Large intestine (tissue), 3 donors: Measurements from ENCODE around the gene HGS. TPM values are rescaled to one million over a fixed set of nuclear protein-coding genes. Genes with fewer than 3 reads are reported as not detected.

Experiments used
- DNase-seq, 2 donors: peaks; one replicate each; pipeline versions ENCODE4 v3.0.0 to v3.0.0-alpha.2; 2013
- H3K27ac ChIP-seq: one replicate; pipeline ENCODE4 v1.5.1; 2013; ENCODE audit warnings: low read length
- H3K27me3 ChIP-seq: 2 replicates; pipeline ENCODE4 v1.6.1; 2013; ENCODE audit warnings: low read length; ENCODE audit not compliant: control insufficient read depth, insufficient read depth
- H3K36me3 ChIP-seq: 2 replicates; pipeline ENCODE4 v1.6.1; 2013; ENCODE audit warnings: low read length; ENCODE audit not compliant: control insufficient read depth, insufficient read depth
- H3K4me1 ChIP-seq: one replicate; pipeline ENCODE4 v1.6.1; 2013; ENCODE audit warnings: low read length; ENCODE audit not compliant: control insufficient read depth, insufficient read depth
- H3K4me3 ChIP-seq: one replicate; pipeline ENCODE4 v1.5.1; 2013; ENCODE audit warnings: low read length
- H3K9me3 ChIP-seq: one replicate; pipeline ENCODE4 v1.6.1; 2013; ENCODE audit warnings: mild to moderate bottlenecking, low read depth, low read length, moderate library complexity; ENCODE audit not compliant: control insufficient read depth
- WGBS: methylation state at CpG from one replicate; pipeline ENCODE4 v1.1.5; 2013; ENCODE audit warnings: low lambda C conversion rate; ENCODE audit not compliant: insufficient coverage; 5-methylcytosine and 5-hydroxymethylcytosine counted together
- polyA plus RNA-seq: library from polyadenylated mRNA; unstranded; fragments of 120-200 nt; gene quantifications from one replicate; pipeline ENCODE4 v1.2.1, GENCODE V29; 2013

HGS gene
- polyA plus RNA-seq, 1 donor = 84.8 TPM

DNA sequence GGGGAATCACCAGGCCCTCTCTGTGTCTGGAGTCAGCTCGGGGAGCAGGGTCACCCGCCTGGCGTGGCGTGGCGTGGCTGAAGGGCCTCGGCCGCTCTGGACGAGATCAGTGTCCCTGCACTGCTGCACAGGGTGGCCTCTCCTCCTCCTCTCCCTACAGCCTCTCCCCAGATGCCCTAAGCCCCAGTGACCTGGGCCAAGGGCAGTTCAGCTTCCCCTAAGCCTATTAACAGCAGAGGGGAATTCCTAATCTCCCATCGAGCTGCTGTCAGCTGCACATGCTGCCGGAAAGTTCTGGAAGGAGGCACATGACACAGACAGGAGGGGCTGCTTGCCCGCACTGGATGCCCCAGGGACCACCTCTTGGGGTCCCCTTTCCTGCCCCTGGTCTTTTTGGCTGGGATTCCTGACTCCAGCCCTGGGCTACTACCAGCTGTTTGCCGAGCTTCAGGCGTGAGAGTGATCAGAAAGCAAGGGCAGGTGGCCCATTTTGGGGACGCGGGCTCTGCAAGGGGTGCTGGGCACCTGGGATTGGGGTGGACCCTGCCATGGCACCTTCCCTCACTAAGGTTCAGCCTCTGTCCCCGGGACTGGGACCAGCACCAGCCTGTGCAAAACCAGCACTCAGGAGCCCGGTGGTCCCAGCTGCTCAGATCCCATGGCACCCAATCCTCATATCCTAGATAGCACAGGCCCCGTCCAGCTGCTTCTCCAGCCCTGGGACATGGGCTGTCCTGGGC is 28.3 kb upstream of the HGS start:
- Histone ChIP-seq H3K4me3 (no peak overlapping the region), H3K9me3 (no peaks in the 10 kb centered on the region), H3K27ac (no peak overlapping the region), H3K27me3 (peaks cover 10% of the 10 kb centered on the region), H3K4me1 (no peaks in the 10 kb centered on the region), H3K36me3 (no peaks in the 10 kb centered on the region)
- WGBS = no CpG with 5 or more reads among the region's 18 CpGs
- DNase-seq = no peak

GRCh38 chr17:81656118-81656743 is 27.6 kb upstream of the HGS start, which contains the start of gene PDE6G:
Gene PDE6G, minus strand, starts transcription at chr17:81656542. Its CDS starts 3,237 bp downstream, at chr17:81653305.
- Histone ChIP-seq H3K4me1 (no peaks in the 10 kb centered on the region), H3K27me3 (peaks cover 10% of the 10 kb centered on the region), H3K9me3 (no peaks in the 10 kb centered on the region), H3K27ac (no peak within 1 kb of the TSS), H3K4me3 (no peak within 1 kb of the TSS), H3K36me3 (no peaks in the 10 kb centered on the region)
- no CpG with 5 or more reads among the region's 15 CpGs for WGBS
- DNase-seq = no peak

- WGBS = no CpG with 5 or more reads among the region's 4 CpGs
- H3K27me3 ChIP-seq = peaks cover 10% of the 10 kb centered on the region
- H3K27ac ChIP-seq = no peak overlapping the region
- H3K4me1 ChIP-seq = no peaks in the 10 kb centered on the region
- no peaks in the 10 kb centered on the region for H3K9me3 ChIP-seq
- H3K4me3 ChIP-seq = no peak overlapping the region
- H3K36me3 ChIP-seq = no peaks in the 10 kb centered on the region
- DNase-seq = no peak
These were observed 27.0 kb upstream of the HGS start for GRCh38 chr17:81656835-81657234.

GRCh38 chr17:81659038-81659437 is 24.8 kb upstream of the HGS start:
- Histone ChIP-seq H3K27me3 (no peaks in the 10 kb centered on the region), H3K4me3 (no peak overlapping the region), H3K9me3 (no peaks in the 10 kb centered on the region), H3K4me1 (no peaks in the 10 kb centered on the region), H3K36me3 (no peaks in the 10 kb centered on the region), H3K27ac (no peak overlapping the region)
- no peak for DNase-seq
- whole genome bisulfite sequencing = no CpG with 5 or more reads among the region's 5 CpGs

- no peaks in the 10 kb centered on the region for H3K27me3 ChIP-seq
- no peak for DNase-seq
- WGBS = 100% methylated on average over 1 of the region's 9 CpGs
- peaks cover 3% of the 10 kb centered on the region for H3K9me3 ChIP-seq
- H3K36me3 ChIP-seq = peaks cover 3% of the 10 kb centered on the region
- no peak overlapping the region for H3K4me3 ChIP-seq
- no peak overlapping the region for H3K27ac ChIP-seq
- H3K4me1 ChIP-seq = peaks cover 4% of the 10 kb centered on the region
These were observed 23.4 kb upstream of the HGS start for GRCh38 chr17:81660441-81660840.

DNA sequence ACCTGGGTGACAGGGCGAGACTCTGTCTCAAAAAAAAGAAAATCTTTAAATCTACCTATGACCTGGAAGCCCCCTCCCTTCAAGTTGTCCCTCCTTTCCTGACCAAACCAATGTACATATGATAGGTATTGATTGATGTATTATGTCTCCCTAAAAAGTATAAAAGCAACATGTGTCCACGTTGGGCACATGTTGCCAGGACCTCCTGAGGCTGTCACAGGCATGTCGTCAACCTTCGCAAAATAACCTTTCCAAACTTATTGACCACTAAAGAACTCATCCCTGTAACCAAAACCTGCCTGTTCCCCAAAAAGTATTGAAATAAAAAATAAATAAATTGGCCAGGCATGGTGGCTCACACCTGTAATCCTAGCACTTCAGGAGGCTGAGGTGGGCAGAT is 21.8 kb upstream of the HGS start:
- Histone ChIP-seq H3K9me3 (peaks cover 3% of the 10 kb centered on the region), H3K4me1 (peaks cover 10% of the 10 kb centered on the region), H3K27ac (no peak overlapping the region), H3K4me3 (no peak overlapping the region), H3K36me3 (peaks cover 3% of the 10 kb centered on the region), H3K27me3 (no peaks in the 10 kb centered on the region)
- whole genome bisulfite sequencing = no CpG with 5 or more reads among the region's 4 CpGs
- DNase-seq = no peak

GRCh38 chr17:81664051-81664470 is 19.8 kb upstream of the HGS start:
- Histone ChIP-seq H3K27me3 (no peaks in the 10 kb centered on the region), H3K4me1 (peaks cover 10% of the 10 kb centered on the region), H3K4me3 (no peak overlapping the region), H3K27ac (no peak overlapping the region), H3K36me3 (peaks cover 9% of the 10 kb centered on the region), H3K9me3 (peaks cover 3% of the 10 kb centered on the region)
- DNase-seq = no peak
- no CpG with 5 or more reads among the region's 7 CpGs for WGBS

DNA sequence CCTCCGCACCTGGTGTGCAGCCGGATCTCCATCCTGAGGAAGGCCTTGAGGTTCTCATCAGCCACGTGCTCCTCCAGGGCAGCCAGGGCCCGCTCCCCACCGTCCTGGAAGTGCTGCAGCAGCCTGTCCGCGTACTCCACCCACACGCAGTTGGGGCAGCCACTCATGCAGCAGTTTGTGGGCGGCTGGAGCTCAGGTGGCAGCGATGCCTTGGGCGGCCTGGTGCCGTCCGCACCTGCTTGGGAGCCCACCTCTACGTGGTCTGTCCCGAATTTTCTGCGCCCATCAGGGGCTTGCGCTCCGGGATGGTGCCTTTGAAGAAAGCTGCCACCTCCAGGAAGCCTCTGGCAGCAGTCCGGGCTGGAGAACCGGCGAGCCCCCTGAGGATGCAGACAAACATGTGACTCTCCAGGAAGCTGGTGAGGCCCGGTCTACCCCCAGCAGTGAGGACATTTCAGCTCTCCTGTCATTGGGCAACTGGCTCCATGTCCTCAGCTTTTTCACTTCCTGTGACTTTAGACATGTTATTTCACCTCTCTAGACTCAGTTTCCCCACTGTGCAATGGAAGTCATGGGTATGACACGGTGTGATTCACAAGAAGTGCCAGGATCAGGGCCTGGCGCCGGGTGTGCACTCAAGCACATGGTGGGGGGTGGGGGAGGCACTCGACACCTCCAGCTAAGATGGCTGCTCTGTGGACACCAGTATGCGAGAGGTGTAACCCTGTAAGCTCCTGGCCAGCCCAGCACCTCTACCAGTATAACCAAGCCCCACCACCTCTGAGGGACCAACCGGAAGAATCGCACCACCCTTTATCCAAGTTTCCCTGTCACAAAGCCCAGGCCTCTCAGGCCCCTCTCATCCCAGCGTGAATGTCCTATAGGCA is 18.4 kb upstream of the HGS start:
- H3K9me3 ChIP-seq = peaks cover 3% of the 10 kb centered on the region
- H3K36me3 ChIP-seq = peaks cover 17% of the 10 kb centered on the region
- peak overlapping the region; percentile 86 for H3K4me3 ChIP-seq
- no CpG with 5 or more reads among the region's 30 CpGs for WGBS
- H3K4me1 ChIP-seq = peaks cover 10% of the 10 kb centered on the region
- H3K27ac ChIP-seq = peak overlapping the region; percentile 56
- DNase-seq = peak in 1 of 2 donors; percentile 28
- H3K27me3 ChIP-seq = no peaks in the 10 kb centered on the region

DNA sequence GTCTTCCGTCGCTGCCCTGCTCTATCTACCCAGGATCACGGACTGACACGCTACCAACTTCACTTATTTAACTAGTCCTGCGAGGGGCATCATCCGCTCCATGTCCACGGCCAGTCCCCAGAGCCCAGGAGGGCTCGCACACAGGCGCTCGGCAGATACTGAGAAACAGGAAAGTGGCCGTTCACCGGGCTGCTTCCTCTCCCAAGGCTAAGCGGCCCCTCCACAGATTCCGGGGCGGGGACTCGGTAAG is 17.8 kb upstream of the HGS start:
- Histone ChIP-seq H3K27ac (peak overlapping the region; percentile 56), H3K27me3 (no peaks in the 10 kb centered on the region), H3K4me1 (peaks cover 10% of the 10 kb centered on the region), H3K9me3 (peaks cover 3% of the 10 kb centered on the region), H3K36me3 (peaks cover 20% of the 10 kb centered on the region), H3K4me3 (peak overlapping the region; percentile 86)
- no peak for DNase-seq
- WGBS = no CpG with 5 or more reads among the region's 16 CpGs

GRCh38 chr17:81666342-81667191 is 17.2 kb upstream of the HGS start, which contains the start of the genes CCDC137 and OXLD1:
Gene CCDC137, plus strand, starts transcription at chr17:81666737. Its CDS starts 30 bp downstream, at chr17:81666767.
Gene OXLD1, minus strand, starts transcription at chr17:81666605. Its CDS starts 28 bp downstream, at chr17:81666577.
- Histone ChIP-seq H3K4me3 (peak within 1 kb of the TSS; percentile 86), H3K27ac (peak within 1 kb of the TSS; percentile 56), H3K9me3 (peaks cover 3% of the 10 kb centered on the region), H3K4me1 (peaks cover 10% of the 10 kb centered on the region), H3K27me3 (no peaks in the 10 kb centered on the region), H3K36me3 (peaks cover 26% of the 10 kb centered on the region)
- no CpG with 5 or more reads among the region's 96 CpGs for WGBS
- peak; percentile 92 to 94 for DNase-seq
